Hematopoietic multipotent progenitor cell treated with erythropoietin and hydrocortisone succinate and interleukin-3 and kit ligand, for 17 days (in vitro differentiated cells): Measurements from ENCODE around the gene HOXD12.

ENCODE experiments used
- DNase-seq: peaks from one replicate; pipeline ENCODE4 v3.0.0-alpha.2; 2015; ENCODE audit warnings: low spot score

HOXD12 gene

GRCh38 chr2:176118601-176119339 is 19.2 kb downstream of the HOXD12 start:
- peak; percentile 18 for DNase-seq

GRCh38 chr2:176120364-176121189 is 21.0 kb downstream of the HOXD12 start:
- DNase-seq, result no peak

DNA sequence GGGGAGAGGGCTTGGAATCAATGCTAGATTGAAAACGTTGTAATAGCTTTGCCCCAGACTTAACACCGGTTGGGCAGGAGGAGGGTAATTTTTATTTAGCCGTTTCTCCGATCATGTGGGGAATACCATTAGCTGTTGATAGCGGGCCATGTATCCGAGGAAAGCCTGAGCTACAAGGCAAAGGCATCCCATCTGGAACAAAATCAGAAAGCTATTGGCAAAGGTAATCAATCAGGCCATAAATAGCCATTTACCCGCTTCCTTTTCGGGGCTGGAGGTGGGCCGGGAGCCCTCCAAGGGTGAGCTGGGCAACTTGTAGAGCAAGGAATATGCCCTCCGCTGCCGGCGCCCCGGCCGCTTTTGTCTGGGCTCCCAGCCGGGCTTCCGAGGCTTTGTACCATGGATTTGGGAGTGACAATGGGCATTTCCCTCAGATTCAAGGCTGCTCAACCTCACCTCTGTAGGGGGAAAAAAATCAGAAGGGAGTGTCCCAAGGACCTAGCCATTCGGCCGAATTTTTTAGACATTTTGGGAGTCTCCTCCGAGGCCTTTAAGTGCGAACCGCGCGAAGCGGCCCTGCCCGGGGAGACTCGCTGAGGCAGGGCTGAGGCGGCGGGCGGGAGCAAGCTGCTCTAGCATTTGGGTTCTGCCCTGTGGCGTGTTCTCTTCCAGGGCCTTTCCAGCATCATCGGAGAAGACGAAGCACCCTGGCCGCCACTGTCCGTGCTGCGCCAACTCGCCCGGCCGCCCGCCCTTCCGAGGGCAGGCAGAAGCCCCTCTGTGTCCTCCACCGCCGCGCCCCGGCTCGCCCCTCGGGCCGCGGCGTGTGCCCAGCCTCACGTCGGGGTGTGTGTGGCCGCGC is 21.8 kb downstream of the HOXD12 start:
- no peak for DNase-seq

GRCh38 chr2:176122052-176122682 is 22.6 kb downstream of the HOXD12 start:
- DNase-seq, result no peak

- no peak for DNase-seq
These were observed 23.3 kb downstream of the HOXD12 start, which contains the start of gene HOXD9 for GRCh38 chr2:176122683-176123410. Gene HOXD9, plus strand, starts transcription at chr2:176122719. Its CDS starts 50 bp downstream, at chr2:176122769.

DNA sequence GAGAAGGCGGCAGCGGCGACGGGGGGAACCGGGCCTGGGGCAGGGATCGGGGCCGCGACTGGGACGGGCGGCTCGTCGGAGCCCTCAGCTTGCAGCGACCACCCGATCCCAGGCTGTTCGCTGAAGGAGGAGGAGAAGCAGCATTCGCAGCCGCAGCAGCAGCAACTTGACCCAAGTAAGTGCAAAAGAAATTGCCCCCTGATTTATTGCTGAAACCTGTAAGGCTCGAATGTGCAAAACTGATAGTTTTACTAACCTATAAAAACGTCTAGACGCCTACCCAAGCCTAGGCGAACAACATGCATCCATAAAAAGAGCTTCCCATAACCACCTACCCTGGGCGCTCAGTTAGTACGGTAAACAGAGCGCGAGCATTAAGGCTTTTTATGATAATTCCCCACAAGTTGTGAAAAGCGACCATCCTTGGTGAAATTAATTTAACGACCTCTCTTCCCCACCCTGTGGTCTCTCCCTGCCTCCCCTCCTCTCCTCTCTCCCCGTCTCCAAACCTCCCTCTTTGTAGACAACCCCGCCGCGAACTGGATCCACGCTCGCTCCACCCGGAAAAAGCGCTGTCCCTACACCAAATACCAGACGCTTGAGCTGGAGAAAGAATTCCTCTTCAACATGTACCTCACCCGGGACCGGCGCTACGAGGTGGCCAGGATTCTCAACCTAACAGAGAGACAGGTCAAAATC is 24.0 kb downstream of the HOXD12 start:
- DNase-seq, result no peak

DNA sequence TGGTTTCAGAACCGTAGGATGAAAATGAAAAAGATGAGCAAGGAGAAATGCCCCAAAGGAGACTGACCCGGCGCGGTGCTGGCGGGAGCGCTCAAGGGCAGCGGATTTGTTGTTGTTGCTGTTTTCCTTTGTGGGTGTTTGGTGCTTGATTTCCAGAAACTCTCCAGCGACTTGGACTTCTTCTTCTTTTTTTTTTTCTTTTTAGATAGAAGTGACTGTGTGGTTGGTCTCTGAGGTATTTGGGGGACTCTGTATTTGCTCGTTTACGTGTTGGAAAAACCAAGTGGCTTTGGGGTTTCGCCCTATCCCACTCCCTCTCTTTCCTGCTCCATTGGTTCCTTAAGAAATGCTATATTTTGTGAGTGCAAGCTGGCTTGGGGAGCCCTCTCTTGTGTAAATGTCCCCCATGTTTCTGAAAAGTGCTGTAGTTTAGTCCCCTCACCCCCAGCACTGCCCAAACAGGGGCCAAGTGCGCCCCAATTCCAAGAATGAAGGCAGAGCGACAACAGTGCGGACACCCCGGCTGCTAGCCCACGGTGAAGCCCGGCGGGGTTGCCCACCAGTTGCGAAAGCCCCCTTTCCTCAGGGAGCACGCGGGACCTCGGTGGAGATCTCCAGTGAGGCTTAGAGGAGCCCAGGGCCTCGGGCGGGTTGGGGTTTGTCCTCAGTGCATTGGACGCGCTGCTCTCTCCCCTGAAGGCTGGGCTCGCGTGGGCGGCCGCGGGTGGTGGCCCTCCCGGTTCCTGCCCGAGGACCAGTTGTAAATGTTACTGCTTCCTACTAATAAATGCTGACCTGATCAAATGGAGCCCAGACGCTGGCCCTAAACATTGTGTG is 24.7 kb downstream of the HOXD12 start:
- DNase-seq, result no peak

GRCh38 chr2:176124947-176125771 is 25.6 kb downstream of the HOXD12 start:
- no peak for DNase-seq

- DNase-seq, result no peak
These were observed 26.1 kb downstream of the HOXD12 start for GRCh38 chr2:176125772-176126054.

- peak; percentile 57 for DNase-seq
These were observed 27.6 kb downstream of the HOXD12 start for GRCh38 chr2:176126929-176127773.

- DNase-seq, result no peak
These were observed 28.1 kb downstream of the HOXD12 start for GRCh38 chr2:176127774-176128072.

DNA sequence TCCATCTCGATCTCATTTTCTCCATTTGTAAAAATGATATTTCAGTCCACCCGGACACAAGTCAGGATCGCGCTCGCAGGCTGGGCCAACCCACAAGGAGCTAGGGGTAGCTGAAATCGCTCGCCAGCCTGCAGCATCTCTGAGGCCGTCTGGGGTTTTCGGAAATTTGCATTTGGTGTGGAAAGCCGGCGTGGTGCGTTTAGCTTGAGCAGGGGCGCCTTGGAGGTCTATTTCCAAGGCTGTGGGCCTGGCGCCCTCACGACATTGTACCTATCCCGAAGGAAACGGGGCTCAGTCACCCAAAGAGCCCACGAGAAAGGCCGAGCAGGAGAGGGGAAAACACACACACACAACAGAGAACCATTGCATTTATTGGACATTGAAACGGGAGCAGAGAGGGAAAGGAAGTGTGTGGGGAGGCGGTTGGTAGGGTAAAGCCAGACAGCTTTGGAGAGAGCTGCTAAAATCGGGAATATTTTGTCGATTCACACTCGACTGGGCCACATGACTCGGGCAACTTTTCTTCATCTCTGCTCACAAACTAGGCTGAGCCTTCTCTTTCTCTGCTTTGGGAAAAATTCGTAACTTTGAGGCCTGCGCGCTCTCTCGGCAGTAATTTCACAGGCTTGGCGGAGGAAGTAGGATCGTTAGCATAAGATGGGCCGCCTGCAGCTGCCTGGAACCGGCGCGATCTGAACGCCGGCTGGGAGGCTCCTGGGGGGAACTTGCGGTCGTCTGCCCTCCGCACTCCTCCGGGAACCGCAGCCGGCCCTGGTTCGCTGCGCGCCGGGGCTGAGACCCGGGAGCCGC is 28.8 kb downstream of the HOXD12 start:
- no peak for DNase-seq

DNA sequence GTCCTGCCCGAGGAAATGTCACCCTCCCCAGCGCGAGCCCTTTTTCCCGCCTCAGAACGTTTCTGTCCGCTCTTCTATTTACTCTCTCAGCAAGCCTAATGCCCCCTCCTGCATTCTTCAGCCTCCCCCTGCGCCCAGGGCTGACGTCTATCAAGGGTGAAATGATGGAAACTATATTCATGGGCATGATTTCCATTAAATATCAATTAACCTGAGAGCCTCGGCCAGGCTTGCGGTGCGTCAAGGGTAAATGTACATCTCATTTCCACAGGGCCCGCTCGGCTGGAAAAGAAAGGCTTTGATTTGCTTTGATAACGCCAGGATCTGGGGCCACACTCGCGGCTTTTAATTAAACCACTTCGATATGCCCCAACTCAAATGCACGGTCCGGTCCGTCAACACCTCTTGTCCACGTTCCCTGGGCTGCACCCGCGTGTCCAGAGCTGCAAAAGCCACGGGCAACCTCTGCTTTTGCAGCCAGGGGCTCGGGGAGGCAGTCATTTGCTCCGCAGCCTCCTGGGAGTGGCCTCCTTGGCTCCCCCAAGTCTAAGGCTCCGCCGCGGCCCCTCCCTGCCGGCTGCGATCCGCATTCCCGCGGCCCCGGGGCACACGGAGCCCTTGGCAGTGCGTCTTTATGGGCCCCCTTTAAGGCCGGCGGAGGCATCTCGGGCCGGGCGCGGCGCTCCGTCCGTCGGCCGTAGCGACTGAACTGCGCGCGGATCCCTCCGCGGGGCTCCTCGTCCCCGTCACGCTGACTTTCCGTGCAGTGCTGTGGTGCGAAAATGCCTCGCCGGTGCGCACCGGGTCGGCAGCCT is 29.6 kb downstream of the HOXD12 start, which contains the start of gene HOXD8:
Gene HOXD8, plus strand, starts transcription at position 724 of the 815 bp plus-strand sequence. CDS start 662 bp downstream, outside the sequence.
- DNase-seq, result no peak

- DNase-seq, result no peak
These were observed 30.2 kb downstream of the HOXD12 start for GRCh38 chr2:176129813-176130146.

DNA sequence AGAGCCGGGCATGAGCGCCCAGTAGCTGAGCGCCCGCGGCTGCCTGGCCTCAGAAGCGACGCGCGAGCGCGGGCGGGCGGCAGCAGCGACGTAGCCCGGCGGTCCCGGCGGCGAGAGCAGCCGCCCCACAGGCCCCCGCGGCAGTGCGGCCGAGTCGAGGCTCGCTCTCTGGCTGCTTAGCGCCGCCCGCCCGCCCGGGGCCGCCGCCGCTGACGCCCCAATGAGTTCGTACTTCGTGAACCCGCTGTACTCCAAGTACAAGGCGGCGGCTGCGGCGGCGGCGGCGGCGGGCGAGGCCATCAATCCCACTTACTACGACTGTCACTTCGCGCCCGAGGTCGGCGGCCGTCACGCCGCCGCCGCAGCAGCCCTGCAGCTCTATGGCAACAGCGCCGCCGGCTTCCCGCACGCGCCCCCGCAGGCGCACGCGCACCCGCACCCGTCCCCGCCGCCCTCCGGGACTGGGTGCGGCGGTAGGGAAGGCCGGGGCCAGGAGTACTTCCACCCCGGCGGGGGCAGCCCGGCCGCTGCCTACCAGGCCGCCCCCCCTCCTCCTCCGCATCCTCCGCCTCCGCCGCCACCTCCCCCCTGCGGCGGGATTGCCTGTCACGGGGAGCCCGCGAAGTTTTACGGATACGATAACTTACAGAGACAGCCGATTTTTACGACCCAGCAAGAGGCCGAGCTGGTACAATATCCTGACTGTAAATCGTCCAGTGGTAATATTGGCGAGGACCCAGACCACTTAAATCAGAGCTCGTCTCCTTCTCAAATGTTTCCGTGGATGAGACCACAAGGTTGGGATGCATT is 30.8 kb downstream of the HOXD12 start:
- no peak for DNase-seq
